Activated naive CD4-positive, alpha-beta T cell treated with anti-CD3 and anti-CD28 coated beads for 36 hours (primary cell): Measurements from ENCODE around the gene XAB2. TPM values are rescaled to one million over a fixed set of nuclear protein-coding genes. Genes with fewer than 3 reads are reported as not detected.
"Not testable (repeated sequence)": the region's sequence is repeated elsewhere in the genome, so short reads cannot be mapped to it uniquely, and the experiment has no call there.

Experiments used
- CTCF ChIA-PET: fragments of 350-600 bp; sonication (Branson Sonifier 250); formaldehyde crosslinking; loops from one replicate; lab custom pipeline; 2021; ENCODE audit warnings: antibody characterized with exemption; lab: Charles Lee
- DNase-seq: peaks from one replicate; pipeline ENCODE4 v3.0.0-alpha.2; 2020
- H3K27ac Mint-ChIP-seq: one replicate; pipeline ENCODE4 v1.8.0; 2021; ENCODE audit warnings: mild to moderate bottlenecking, mixed read lengths
- H3K27me3 Mint-ChIP-seq: one replicate; pipeline ENCODE4 v1.8.0; 2021; ENCODE audit warnings: low read depth, mixed read lengths
- H3K36me3 Mint-ChIP-seq: one replicate; pipeline ENCODE4 v1.8.0; 2021; ENCODE audit warnings: low read depth, mixed read lengths
- H3K4me1 Mint-ChIP-seq: one replicate; pipeline ENCODE4 v1.8.0; 2021; ENCODE audit warnings: low read depth, mixed read lengths
- H3K4me3 Mint-ChIP-seq: one replicate; pipeline ENCODE4 v1.8.0; 2021; ENCODE audit warnings: mild to moderate bottlenecking, moderate library complexity, mixed read lengths
- H3K9me3 Mint-ChIP-seq: one replicate; pipeline ENCODE4 v1.8.0; 2021; ENCODE audit warnings: mixed read lengths
- intact Hi-C: fragments of 100-400 bp; cut with micrococcal nuclease; formaldehyde crosslinking; loops from one replicate; pipeline ENCODE4 v1.15.1; 2023
- total RNA-seq, 2 experiments: library from RNA; stranded (reverse); gene quantifications; one replicate each; pipeline ENCODE4 v1.2.3, GENCODE V29; 2021

Gene XAB2
- total RNA-seq, 2 experiments from 2014 or later, result 60.0 to 60.4 TPM

GRCh38 chr19:7602240-7602934 is 27.0 kb downstream of the XAB2 start:
- intact Hi-C loops, result no loop called here
- Mint-ChIP-seq H3K27me3 (peaks cover 12% of the 10 kb centered on the region), H3K4me1 (no peaks in the 10 kb centered on the region), H3K9me3 (no peaks in the 10 kb centered on the region), H3K36me3 (no peaks in the 10 kb centered on the region), H3K4me3 (no peak overlapping the region), H3K27ac (no peak overlapping the region)
- CTCF ChIA-PET, result no interaction called here
- no peak for DNase-seq

GRCh38 chr19:7600721-7601120 is 28.6 kb downstream of the XAB2 start:
- Mint-ChIP-seq H3K9me3 (no peaks in the 10 kb centered on the region), H3K4me3 (no peak overlapping the region), H3K36me3 (no peaks in the 10 kb centered on the region), H3K27ac (no peak overlapping the region), H3K4me1 (no peaks in the 10 kb centered on the region), H3K27me3 (peaks cover 16% of the 10 kb centered on the region)
- intact Hi-C loops, result no loop called here
- no peak for DNase-seq
- CTCF ChIA-PET, result no interaction called here

GRCh38 chr19:7598180-7598579 is 31.2 kb downstream of the XAB2 start:
- Mint-ChIP-seq H3K4me3 (no peak overlapping the region), H3K9me3 (no peaks in the 10 kb centered on the region), H3K4me1 (peaks cover 4% of the 10 kb centered on the region), H3K27me3 (peaks cover 26% of the 10 kb centered on the region), H3K36me3 (no peaks in the 10 kb centered on the region), H3K27ac (no peak overlapping the region)
- intact Hi-C loops, result no loop called here
- CTCF ChIA-PET, result interaction anchor here (3.5 kb wide), 1 partner anchor 30 kb away, joined by 16 read pairs; no protein-coding TSS in a partner anchor
- DNase-seq, result no peak

GRCh38 chr19:7597689-7598088 is 31.7 kb downstream of the XAB2 start:
- CTCF ChIA-PET, result interaction anchor here (3.5 kb wide), 1 partner anchor 29 kb away, joined by 16 read pairs; no protein-coding TSS in a partner anchor

GRCh38 chr19:7596211-7596937 is 33.0 kb downstream of the XAB2 start:
- Mint-ChIP-seq H3K27ac (no peak overlapping the region), H3K4me3 (peak overlapping the region; percentile 34), H3K4me1 (peaks cover 4% of the 10 kb centered on the region), H3K9me3 (no peaks in the 10 kb centered on the region), H3K36me3 (no peaks in the 10 kb centered on the region), H3K27me3 (peaks cover 22% of the 10 kb centered on the region)
- CTCF ChIA-PET, result interaction anchor here (3.5 kb wide), 1 partner anchor 28 kb away, joined by 16 read pairs; no protein-coding TSS in a partner anchor
- intact Hi-C loops, result no loop called here
- no peak for DNase-seq

More at GRCh38 chr19:7597689-7598088, 31.7 kb downstream of the XAB2 start:
- Mint-ChIP-seq H3K4me1 (peaks cover 4% of the 10 kb centered on the region), H3K4me3 (no peak overlapping the region), H3K27me3 (peaks cover 26% of the 10 kb centered on the region), H3K9me3 (no peaks in the 10 kb centered on the region), H3K36me3 (no peaks in the 10 kb centered on the region), H3K27ac (no peak overlapping the region)
- DNase-seq, result no peak
- intact Hi-C loops, result no loop called here

- peak; percentile 28 for DNase-seq
- Mint-ChIP-seq H3K4me3 (peak within 1 kb of the TSS; percentile 59), H3K4me1 (peaks cover 4% of the 10 kb centered on the region), H3K9me3 (no peaks in the 10 kb centered on the region), H3K36me3 (no peaks in the 10 kb centered on the region), H3K27me3 (peaks cover 22% of the 10 kb centered on the region), H3K27ac (no peak within 1 kb of the TSS)
- intact Hi-C loops, result no loop called here
- CTCF ChIA-PET, result interaction anchor here (3.5 kb wide), 1 partner anchor 27 kb away, joined by 16 read pairs; no protein-coding TSS in a partner anchor
Observed at GRCh38 chr19:7595466-7596133, 33.7 kb downstream of the XAB2 start, which contains the start of gene CAMSAP3. CAMSAP3 (plus strand) TSS chr19:7595863; CDS start chr19:7596003, 140 bp downstream.

GRCh38 chr19:7590256-7590655 is 39.1 kb downstream of the XAB2 start:
- Mint-ChIP-seq H3K4me3 (no peak overlapping the region), H3K27ac (no peak overlapping the region), H3K4me1 (peaks cover 2% of the 10 kb centered on the region), H3K27me3 (peaks cover 8% of the 10 kb centered on the region), H3K9me3 (no peaks in the 10 kb centered on the region), H3K36me3 (no peaks in the 10 kb centered on the region)
- DNase-seq, result no peak
- CTCF ChIA-PET, result interaction anchor here (1.6 kb wide), 1 partner anchor 22 kb away, joined by 4 read pairs; no protein-coding TSS in a partner anchor
- intact Hi-C loops, result no loop called here

GRCh38 chr19:7589822-7590221 is 39.5 kb downstream of the XAB2 start:
- Mint-ChIP-seq H3K9me3 (no peaks in the 10 kb centered on the region), H3K4me3 (no peak overlapping the region), H3K36me3 (no peaks in the 10 kb centered on the region), H3K27me3 (peaks cover 5% of the 10 kb centered on the region), H3K27ac (no peak overlapping the region), H3K4me1 (no peaks in the 10 kb centered on the region)
- DNase-seq, result no peak
- CTCF ChIA-PET, result interaction anchor here (1.6 kb wide), 1 partner anchor 22 kb away, joined by 4 read pairs; no protein-coding TSS in a partner anchor
- intact Hi-C loops, result no loop called here

- Mint-ChIP-seq H3K27me3 (no peaks in the 10 kb centered on the region), H3K4me3 (no peak overlapping the region), H3K27ac (no peak overlapping the region), H3K4me1 (no peaks in the 10 kb centered on the region), H3K9me3 (no peaks in the 10 kb centered on the region), H3K36me3 (no peaks in the 10 kb centered on the region)
- CTCF ChIA-PET, result interaction anchor here (1.6 kb wide), 1 partner anchor 14 kb away, joined by 4 read pairs; no protein-coding TSS in a partner anchor
- DNase-seq, result no peak
- intact Hi-C loops, result no loop called here
Observed at GRCh38 chr19:7582446-7582845, 46.9 kb downstream of the XAB2 start.

GRCh38 chr19:7579182-7579581 is 50.2 kb downstream of the XAB2 start:
- H3K36me3 Mint-ChIP-seq, result no peaks in the 10 kb centered on the region
- peaks cover 4% of the 10 kb centered on the region for H3K27me3 Mint-ChIP-seq
- H3K4me3 Mint-ChIP-seq, result no peak overlapping the region
- no peaks in the 10 kb centered on the region for H3K9me3 Mint-ChIP-seq
- CTCF ChIA-PET, result interaction anchor here (2.3 kb wide), 1 partner anchor 11 kb away, joined by 6 read pairs; no protein-coding TSS in a partner anchor
- no peak overlapping the region for H3K27ac Mint-ChIP-seq
- no peak for DNase-seq
- intact Hi-C loops, result no loop called here
- no peaks in the 10 kb centered on the region for H3K4me1 Mint-ChIP-seq

- Mint-ChIP-seq H3K36me3 (no peaks in the 10 kb centered on the region), H3K4me1 (no peaks in the 10 kb centered on the region), H3K27me3 (peaks cover 4% of the 10 kb centered on the region), H3K4me3 (no peak overlapping the region), H3K9me3 (no peaks in the 10 kb centered on the region), H3K27ac (no peak overlapping the region)
- DNase-seq, result no peak
- CTCF ChIA-PET, result interaction anchor here (2.3 kb wide), 1 partner anchor 10 kb away, joined by 6 read pairs; no protein-coding TSS in a partner anchor
- intact Hi-C loops, result no loop called here
Observed at GRCh38 chr19:7578127-7578526, 51.2 kb downstream of the XAB2 start.

- H3K36me3 Mint-ChIP-seq, H3K4me3 Mint-ChIP-seq, H3K9me3 Mint-ChIP-seq, H3K27ac Mint-ChIP-seq, intact Hi-C loops, H3K27me3 Mint-ChIP-seq, H3K4me1 Mint-ChIP-seq, DNase-seq: not testable (repeated sequence)
- CTCF ChIA-PET, result interaction anchor here (0.6 to 2.3 kb wide), 2 partner anchors 9 to 161 kb away, joined by 3 to 6 read pairs; no protein-coding TSS in a partner anchor
Observed at GRCh38 chr19:7577422-7577821, 51.9 kb downstream of the XAB2 start.
